Natural killer cell treated with Interleukin-12 subunit alpha and Interleukin-12 subunit beta and Interleukin-15 and Interleukin-18, amount 100 ng/mL, for 72 hours (primary cell): ENCODE data around the gene CXCR4. TPM values are rescaled to one million over a fixed set of nuclear protein-coding genes. Genes with fewer than 3 reads are reported as not detected.
"Not testable (repeated sequence)": the region's sequence is repeated elsewhere in the genome, so short reads cannot be mapped to it uniquely, and the experiment has no call there.

Experiments
- ATAC-seq, 2 donors: fragments of 150-1000 bp; cut with Tn5 transposase in 1 of 2; sonication (Bioruptor Pico), chemical (Tn5 transposase) in 1 of 2; 2 replicates each; pipeline ENCODE4 v1.10.0; 2021
- DNase-seq: peaks from one replicate; pipeline ENCODE4 v3.0.0; 2022; ENCODE audit warnings: low spot score
- H3K27ac Mint-ChIP-seq, 2 donors: 1 replicate in 1 of 2; 2 replicates in 1 of 2; pipeline ENCODE4 v1.8.0; 2022; ENCODE audit warnings: mixed read lengths in 2 of 2, mild to moderate bottlenecking in 1 of 2, moderate library complexity in 1 of 2
- H3K27me3 Mint-ChIP-seq, 2 donors: 1 replicate in 1 of 2; 2 replicates in 1 of 2; pipeline ENCODE4 v1.8.0; 2022; ENCODE audit warnings: mixed read lengths in 2 of 2
- H3K36me3 Mint-ChIP-seq: one replicate; pipeline ENCODE4 v1.8.0; 2022; ENCODE audit warnings: mixed read lengths
- H3K4me1 Mint-ChIP-seq, 2 donors: 1 replicate in 1 of 2; 2 replicates in 1 of 2; pipeline ENCODE4 v1.8.0; 2022; ENCODE audit warnings: low read depth in 2 of 2, mixed read lengths in 2 of 2, mild to moderate bottlenecking in 1 of 2
- H3K4me3 Mint-ChIP-seq: one replicate; pipeline ENCODE4 v1.8.0; 2022; ENCODE audit warnings: mixed read lengths
- H3K9me3 Mint-ChIP-seq: 2 replicates; pipeline ENCODE4 v1.8.0; 2022; ENCODE audit warnings: mixed read lengths
- total RNA-seq, 2 donors: library from RNA; stranded (reverse); gene quantifications; one replicate each; pipeline ENCODE4 v1.2.3, GENCODE V29; 2022

The CXCR4 gene
- total RNA-seq, 2 donors from 2014 or later: 72.1 to 74.8 TPM

DNA sequence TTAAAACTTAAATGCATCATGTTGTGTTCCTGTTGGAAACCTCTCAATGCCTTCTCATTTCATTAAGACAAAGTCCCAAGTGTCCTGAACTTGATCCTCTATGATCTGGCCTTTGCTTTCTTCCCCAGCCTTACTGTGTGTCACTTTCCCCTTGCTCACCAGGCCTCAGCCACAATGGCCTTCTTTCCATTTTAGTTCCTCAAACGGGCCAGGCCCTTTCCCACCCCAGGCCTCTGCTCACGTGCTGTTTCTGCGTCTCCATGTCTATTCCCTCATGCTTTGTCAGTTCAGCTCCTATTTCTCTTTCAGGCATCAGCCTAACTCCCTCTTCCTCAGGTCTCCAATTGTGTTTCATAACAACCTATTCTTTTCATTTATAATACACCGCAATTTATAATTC, 19.5 kb downstream of the CXCR4 start:
- no peak for DNase-seq
- peaks cover 5 to 7% of the 10 kb centered on the region in 2 donors for H3K4me1 Mint-ChIP-seq
- no peak overlapping the region for H3K4me3 Mint-ChIP-seq
- no peaks in the 10 kb centered on the region for H3K9me3 Mint-ChIP-seq
- H3K36me3 Mint-ChIP-seq: no peaks in the 10 kb centered on the region
- no peak overlapping the region for H3K27ac Mint-ChIP-seq
- ATAC-seq: no peak
- H3K27me3 Mint-ChIP-seq: peaks cover 0 to 5% of the 10 kb centered on the region in 2 donors

DNA sequence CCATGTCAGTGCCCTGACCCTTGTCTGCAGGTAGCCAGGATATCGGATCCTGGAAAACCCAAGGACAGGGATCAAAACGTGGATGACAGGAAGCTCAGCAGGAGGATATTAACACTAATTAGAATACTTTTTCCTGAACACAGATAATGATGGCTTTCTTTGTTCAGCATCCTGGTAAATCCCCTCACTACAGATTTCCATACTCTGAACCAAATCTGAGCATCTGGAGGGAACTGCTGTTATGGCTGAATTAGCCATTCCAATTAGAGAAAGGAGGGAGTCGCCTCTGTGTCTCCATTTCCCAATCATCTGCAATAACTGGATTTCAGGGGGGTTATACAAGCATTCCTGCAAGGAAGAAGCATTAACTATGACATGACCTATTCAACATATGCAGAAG, 24.4 kb downstream of the CXCR4 start:
- DNase-seq (no peak), ATAC-seq (no peak)
- no peak overlapping the region for H3K27ac Mint-ChIP-seq
- H3K4me1 Mint-ChIP-seq: no peaks in the 10 kb centered on the region
- H3K27me3 Mint-ChIP-seq: peaks cover 0 to 2% of the 10 kb centered on the region in 2 donors
- H3K9me3 Mint-ChIP-seq: no peaks in the 10 kb centered on the region
- H3K36me3 Mint-ChIP-seq: no peaks in the 10 kb centered on the region
- H3K4me3 Mint-ChIP-seq: no peak overlapping the region

DNA sequence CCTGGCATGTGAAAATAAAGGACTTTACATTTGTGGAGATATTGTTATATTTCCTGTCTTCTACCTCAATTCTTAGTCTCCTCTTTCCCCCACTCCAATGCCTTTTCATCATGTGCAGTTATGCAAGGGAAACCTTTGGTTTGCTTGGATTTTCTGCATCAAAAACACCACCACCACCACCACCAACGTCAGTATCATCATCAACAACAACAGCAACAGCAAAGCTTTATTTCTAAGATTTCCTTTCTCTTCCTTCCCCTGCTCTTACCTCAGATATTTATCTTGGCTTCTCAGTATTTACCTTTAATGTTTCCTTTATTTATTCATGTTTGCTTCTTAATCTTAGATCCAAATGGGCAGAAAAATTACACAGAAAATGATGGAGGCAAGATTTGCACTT, 26.1 kb downstream of the CXCR4 start:
- no peak for DNase-seq
- peaks cover 0 to 2% of the 10 kb centered on the region in 2 donors for H3K27me3 Mint-ChIP-seq
- H3K4me1 Mint-ChIP-seq: peaks cover 0 to 4% of the 10 kb centered on the region in 2 donors
- no peak for ATAC-seq
- no peak overlapping the region for H3K27ac Mint-ChIP-seq
- H3K4me3 Mint-ChIP-seq: no peak overlapping the region
- no peaks in the 10 kb centered on the region for H3K36me3 Mint-ChIP-seq
- H3K9me3 Mint-ChIP-seq: no peaks in the 10 kb centered on the region

DNA sequence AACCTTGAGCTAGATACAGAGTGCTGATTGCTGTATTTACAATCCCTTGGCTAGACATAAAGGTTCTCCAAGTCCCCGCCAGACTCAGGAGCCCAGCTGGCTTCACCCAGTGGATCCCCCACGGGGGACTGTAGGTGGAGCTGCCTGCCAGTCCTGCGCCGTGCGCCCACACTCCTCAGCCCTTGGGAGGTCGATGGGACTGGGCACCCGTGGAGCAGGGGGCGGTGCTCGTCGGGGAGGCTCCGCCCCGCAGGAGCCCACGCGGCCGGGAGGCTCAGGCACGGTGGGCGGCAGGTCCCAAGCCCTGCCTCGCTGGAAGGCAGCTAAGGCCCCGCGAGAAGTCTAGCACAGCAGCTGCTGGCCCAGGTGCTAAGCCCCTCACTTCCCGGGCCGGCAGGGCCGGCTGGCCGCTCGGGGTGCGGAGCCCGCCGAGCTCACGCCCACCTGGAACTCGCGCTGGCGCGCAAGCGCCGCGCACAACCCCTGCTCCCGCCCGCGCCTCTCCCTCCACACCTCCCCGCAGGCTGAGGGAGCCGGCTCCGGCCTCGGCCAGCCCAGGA, 30.0 kb downstream of the CXCR4 start:
- H3K36me3 Mint-ChIP-seq, H3K9me3 Mint-ChIP-seq, ATAC-seq, H3K4me1 Mint-ChIP-seq, DNase-seq, H3K27ac Mint-ChIP-seq, H3K27me3 Mint-ChIP-seq, H3K4me3 Mint-ChIP-seq: not testable (repeated sequence)

DNA sequence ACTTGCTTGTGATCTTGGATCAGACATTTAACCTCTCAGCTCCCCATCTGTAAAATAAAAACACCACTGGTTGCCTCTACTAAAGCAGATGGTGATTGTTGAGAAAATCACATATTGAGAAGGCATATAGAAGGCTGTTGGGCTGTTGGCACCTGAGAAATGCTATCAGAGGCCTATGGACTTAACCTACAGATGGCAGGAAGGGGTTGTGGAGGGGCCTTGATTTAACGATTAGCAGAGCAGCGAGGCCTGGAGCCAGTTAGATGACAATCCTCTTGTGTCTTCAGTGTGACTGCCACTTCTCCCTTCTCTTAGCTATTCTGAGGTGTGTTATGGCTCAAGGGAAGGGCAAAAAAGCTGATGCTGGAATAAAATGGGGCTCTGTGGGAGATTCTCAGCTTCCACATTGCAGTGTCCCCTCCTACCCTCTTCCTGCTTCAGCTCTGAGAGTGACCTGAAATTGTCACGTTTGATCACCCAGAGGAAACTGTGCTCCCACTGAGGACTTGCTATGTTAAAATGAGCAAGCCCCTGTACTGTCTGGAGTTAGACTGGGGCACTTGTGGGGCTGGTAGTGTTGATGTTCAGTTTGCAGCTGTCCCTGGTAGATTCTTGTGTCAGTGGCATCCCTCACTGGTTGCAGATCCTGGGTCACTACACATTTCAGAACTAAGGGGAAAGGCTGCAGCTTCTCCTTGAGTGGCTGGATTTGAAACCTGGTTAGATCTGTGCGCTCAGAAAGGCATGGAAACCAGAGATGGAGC, 31.5 kb downstream of the CXCR4 start:
- H3K36me3 Mint-ChIP-seq: no peaks in the 10 kb centered on the region
- H3K4me1 Mint-ChIP-seq: peaks cover 0 to 4% of the 10 kb centered on the region in 2 donors
- H3K9me3 Mint-ChIP-seq: no peaks in the 10 kb centered on the region
- H3K27me3 Mint-ChIP-seq: no peaks in the 10 kb centered on the region
- no peak for ATAC-seq
- no peak overlapping the region for H3K4me3 Mint-ChIP-seq
- H3K27ac Mint-ChIP-seq: peak overlapping the region; percentile 7 to 31
- no peak for DNase-seq

DNA sequence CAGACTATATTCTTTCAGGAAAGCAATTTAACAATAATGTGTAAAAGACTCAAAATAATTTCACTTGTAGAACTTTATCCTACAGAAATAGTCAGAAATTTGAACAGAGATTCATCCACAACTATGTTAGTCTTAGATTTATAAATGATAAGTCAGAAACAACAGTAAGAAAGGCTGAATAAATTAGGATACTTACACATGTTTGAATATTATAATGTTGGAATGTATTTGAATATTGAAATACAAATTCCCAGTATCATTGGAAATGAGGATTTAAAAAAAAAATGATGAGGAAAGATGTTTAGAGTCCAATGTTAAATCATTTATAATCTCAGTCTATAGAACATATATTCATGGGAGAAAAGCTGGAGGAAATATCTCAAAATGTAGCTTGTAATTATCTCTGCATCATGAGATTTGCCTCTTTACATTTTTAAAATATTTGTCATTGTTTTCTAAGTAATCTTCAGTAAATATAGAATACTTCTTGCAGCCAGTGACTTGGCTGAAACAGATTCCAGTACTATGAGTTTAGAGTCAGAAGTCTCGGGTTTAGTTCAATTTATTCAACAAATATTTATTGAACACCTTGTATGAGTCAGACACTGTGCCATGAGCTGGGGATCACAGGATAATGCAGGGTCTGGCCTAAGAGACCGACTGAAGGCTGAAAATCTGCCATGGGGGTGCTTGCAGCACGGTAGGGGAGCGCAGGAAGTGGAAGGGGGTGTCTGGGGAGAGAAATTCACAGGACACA, 32.3 kb downstream of the CXCR4 start:
- Mint-ChIP-seq H3K4me3 (no peak overlapping the region), H3K9me3 (no peaks in the 10 kb centered on the region), H3K4me1 (peaks cover 0 to 4% of the 10 kb centered on the region in 2 donors), H3K27me3 (no peaks in the 10 kb centered on the region), H3K36me3 (no peaks in the 10 kb centered on the region), H3K27ac (peak overlapping the region; percentile 7 to 31)
- DNase-seq: no peak
- no peak for ATAC-seq

DNA sequence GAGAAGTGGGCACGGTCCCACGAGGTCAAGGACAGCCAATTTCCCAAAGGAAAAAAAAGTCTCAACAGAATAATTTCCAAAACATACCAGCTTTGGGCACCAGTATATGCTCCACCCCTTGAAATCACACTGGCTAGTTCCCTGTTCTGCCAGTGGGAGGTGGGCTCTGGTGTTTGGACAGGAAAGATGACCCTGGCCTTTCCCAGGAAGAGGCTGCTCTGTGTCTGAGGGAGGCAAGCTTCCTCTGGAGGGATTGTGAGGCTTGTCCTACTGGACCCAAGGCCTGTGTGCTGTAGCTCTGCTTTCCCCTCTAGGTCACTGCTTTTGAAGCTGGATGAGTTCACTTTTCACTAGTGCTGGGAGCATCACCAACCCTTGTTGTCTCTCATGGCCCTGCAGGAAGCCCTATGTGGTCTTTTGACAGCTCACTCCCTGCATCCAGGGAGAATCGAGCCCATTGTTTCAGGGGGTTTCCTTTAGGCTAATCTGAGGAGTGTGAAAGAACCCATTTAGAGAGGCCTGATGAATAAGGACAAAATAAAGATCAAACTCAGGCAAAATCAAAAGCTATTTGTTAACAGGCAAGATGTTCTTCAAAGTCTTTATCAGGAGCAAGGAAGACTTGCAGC, 36.3 kb downstream of the CXCR4 start:
- no peaks in the 10 kb centered on the region for H3K9me3 Mint-ChIP-seq
- ATAC-seq (peak in 1 of 2 donors; percentile 43), DNase-seq (no peak)
- no peak overlapping the region for H3K4me3 Mint-ChIP-seq
- no peak overlapping the region for H3K27ac Mint-ChIP-seq
- H3K4me1 Mint-ChIP-seq: peaks cover 4 to 8% of the 10 kb centered on the region in 2 donors
- no peaks in the 10 kb centered on the region for H3K27me3 Mint-ChIP-seq
- no peaks in the 10 kb centered on the region for H3K36me3 Mint-ChIP-seq

DNA sequence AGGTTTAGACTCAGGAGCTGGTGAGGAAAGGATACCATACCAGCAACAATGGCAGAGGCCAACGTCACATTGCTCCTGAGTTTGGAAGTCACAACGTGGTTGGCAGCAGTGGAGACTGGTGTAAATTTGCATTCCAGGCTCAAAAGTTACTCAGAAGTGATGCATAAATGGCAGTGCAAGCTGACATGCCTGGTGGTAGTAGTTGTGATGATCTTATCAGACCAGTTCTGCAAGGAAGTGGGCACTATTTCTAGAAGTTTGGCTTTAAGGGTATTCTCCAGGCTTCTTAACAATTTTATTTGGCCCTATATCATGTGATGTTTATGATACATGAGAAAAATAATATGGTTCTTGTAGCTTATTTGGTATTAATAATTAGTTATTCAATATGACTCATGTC, 37.8 kb downstream of the CXCR4 start:
- DNase-seq: no peak
- H3K27ac Mint-ChIP-seq: peak overlapping the region in 1 of 2 donors; percentile 66
- no peak overlapping the region for H3K4me3 Mint-ChIP-seq
- H3K27me3 Mint-ChIP-seq: no peaks in the 10 kb centered on the region
- no peaks in the 10 kb centered on the region for H3K36me3 Mint-ChIP-seq
- H3K9me3 Mint-ChIP-seq: no peaks in the 10 kb centered on the region
- H3K4me1 Mint-ChIP-seq: peaks cover 4 to 8% of the 10 kb centered on the region in 2 donors
- ATAC-seq: no peak

DNA sequence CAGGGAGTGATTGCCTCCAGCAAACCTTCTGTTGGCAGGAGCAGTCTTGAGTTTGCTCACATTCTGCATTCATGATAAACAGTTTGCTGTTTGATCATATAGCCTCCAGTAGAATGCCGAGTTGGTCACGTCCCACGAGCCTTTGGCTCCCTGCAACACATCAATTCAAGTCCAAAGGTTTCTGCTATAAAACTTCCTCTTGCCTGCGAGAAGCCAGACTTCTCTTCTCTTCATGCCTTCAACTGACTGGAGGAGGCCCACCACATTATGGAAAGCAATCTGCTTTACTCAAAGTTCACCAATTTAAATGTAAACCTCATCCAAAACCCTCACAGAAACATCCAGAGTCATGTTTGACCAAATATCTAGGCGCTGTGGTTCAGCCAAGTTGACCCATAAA, 40.8 kb downstream of the CXCR4 start:
- H3K4me3 Mint-ChIP-seq: no peak overlapping the region
- H3K27me3 Mint-ChIP-seq: no peaks in the 10 kb centered on the region
- no peak overlapping the region for H3K27ac Mint-ChIP-seq
- no peaks in the 10 kb centered on the region for H3K9me3 Mint-ChIP-seq
- DNase-seq (no peak), ATAC-seq (no peak)
- H3K36me3 Mint-ChIP-seq: peaks cover 4% of the 10 kb centered on the region
- H3K4me1 Mint-ChIP-seq: peaks cover 4 to 8% of the 10 kb centered on the region in 2 donors

DNA sequence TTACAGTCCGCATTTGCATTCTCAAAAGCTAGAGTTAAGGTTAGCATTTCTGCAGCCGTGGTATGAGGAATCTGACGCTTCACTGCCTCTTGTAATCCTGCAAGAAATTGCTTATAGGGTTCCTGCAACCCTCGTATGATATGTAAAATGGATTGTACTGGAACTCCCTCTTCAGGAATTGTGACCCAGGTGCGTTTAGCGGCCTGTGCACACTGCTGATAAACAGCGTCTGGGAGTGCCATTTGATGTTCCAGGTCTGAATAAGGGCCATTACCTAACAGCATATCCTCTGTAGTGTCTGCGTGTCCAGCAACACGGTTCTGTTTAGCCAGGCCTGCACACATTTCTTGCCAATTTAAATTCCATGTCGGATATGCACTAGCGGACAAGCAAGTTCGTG, 42.5 kb downstream of the CXCR4 start:
- H3K27me3 Mint-ChIP-seq: no peaks in the 10 kb centered on the region
- no peak overlapping the region for H3K27ac Mint-ChIP-seq
- DNase-seq (no peak), ATAC-seq (no peak)
- H3K36me3 Mint-ChIP-seq: peaks cover 10% of the 10 kb centered on the region
- H3K9me3 Mint-ChIP-seq: peaks cover 2% of the 10 kb centered on the region
- H3K4me1 Mint-ChIP-seq: peaks cover 4 to 8% of the 10 kb centered on the region in 2 donors
- H3K4me3 Mint-ChIP-seq: no peak overlapping the region

DNA sequence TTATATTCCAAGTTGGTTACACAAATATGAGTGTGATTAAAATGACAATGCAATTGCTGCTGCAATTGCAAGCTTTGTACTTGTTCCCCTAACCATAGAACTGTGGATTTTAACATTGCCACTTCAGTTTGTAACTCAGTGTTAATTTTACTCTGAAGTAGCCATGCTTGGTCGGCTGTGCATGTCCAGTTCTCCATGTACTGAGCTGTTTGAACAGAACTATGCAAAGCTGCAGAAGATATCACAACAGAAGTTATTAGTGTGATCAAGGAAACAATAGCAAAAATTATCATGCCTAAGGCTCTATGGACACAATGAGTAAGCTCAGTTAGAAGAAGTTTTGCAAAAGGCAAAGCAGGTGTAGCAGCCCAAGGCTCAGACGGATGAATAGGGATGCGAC, 45.3 kb downstream of the CXCR4 start:
- Mint-ChIP-seq H3K27ac (no peak overlapping the region), H3K27me3 (peaks cover 0 to 4% of the 10 kb centered on the region in 2 donors), H3K9me3 (peaks cover 2% of the 10 kb centered on the region), H3K4me3 (no peak overlapping the region), H3K4me1 (no peaks in the 10 kb centered on the region), H3K36me3 (peaks cover 10% of the 10 kb centered on the region)
- DNase-seq (no peak), ATAC-seq (no peak)

DNA sequence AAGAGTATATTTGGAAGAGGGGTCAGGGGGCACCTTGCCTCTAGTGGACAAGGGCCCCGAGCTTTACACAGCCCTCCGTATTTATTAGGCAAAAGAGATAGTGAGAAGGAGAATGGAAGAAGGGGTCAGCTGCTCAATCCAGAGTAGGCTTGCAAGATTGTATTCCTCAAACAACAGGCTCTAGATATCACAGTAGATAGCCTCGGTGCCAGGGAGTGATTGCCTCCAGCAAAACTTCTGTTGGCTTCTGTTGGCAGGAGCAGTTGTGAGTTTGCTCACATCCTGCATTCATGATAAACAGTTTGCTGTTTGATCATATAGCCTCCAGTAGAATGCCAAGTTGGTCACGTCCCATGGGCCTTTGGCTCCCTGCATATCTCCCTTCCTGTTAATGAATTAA, 46.1 kb downstream of the CXCR4 start:
- not testable (repeated sequence) for H3K9me3 Mint-ChIP-seq, H3K27ac Mint-ChIP-seq, H3K4me1 Mint-ChIP-seq, H3K27me3 Mint-ChIP-seq, H3K4me3 Mint-ChIP-seq, ATAC-seq, DNase-seq
- peaks cover 10% of the 10 kb centered on the region for H3K36me3 Mint-ChIP-seq

DNA sequence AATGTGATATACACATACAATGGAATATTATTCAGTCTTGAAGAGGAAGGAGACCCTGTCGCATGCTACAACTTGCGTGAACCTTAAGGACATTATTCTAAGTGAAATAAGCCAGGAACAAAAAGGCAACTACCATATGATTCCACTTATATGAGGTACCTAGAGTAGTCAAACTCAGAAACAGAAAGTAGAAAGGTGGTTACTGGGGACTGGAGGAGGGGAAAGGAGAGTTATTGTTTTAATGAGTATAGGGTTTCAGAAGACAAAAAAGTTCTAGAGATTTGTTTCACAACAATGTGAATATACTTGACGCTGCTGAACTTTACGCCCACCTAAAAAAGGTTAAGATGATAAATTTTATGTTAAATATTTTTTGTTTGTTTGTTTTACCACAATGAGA, 47.0 kb downstream of the CXCR4 start:
- ATAC-seq (no peak), DNase-seq (no peak)
- Mint-ChIP-seq H3K27ac (no peak overlapping the region), H3K36me3 (peaks cover 10% of the 10 kb centered on the region), H3K9me3 (peaks cover 2% of the 10 kb centered on the region), H3K4me3 (no peak overlapping the region), H3K4me1 (peaks cover 0 to under 1% of the 10 kb centered on the region in 2 donors), H3K27me3 (peaks cover 0 to 4% of the 10 kb centered on the region in 2 donors)

DNA sequence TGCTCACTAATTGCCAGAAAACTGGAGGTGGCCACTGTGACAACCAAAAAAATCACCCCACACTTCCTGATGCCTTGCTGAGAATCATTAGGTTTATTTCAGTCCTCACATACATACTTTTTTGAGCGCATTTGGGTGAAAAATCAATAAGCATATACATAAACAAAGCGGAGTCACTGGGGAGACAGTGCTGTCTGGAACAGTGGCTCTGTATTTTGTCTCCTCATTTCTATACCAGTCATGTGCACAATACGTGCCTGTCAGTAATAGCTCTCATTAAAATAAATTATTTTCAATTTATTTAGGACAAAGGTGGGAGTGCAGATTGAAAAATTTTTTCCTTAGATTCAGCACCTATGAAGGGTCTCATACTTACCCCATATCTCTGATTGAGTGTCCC, 48.2 kb downstream of the CXCR4 start:
- Mint-ChIP-seq H3K9me3 (peaks cover 2% of the 10 kb centered on the region), H3K27ac (no peak overlapping the region), H3K4me3 (no peak overlapping the region), H3K4me1 (peaks cover 5 to 8% of the 10 kb centered on the region in 2 donors), H3K36me3 (peaks cover 10% of the 10 kb centered on the region), H3K27me3 (peaks cover 0 to 8% of the 10 kb centered on the region in 2 donors)
- no peak for ATAC-seq
- DNase-seq: no peak
